GM12865 (cell line): ENCODE measurements around the gene HIGD1C.
"Not testable (repeated sequence)": the region's sequence is repeated elsewhere in the genome, so short reads cannot be mapped to it uniquely, and the experiment has no call there.

Experiments
- DNase-seq: peaks from one replicate; pipeline ENCODE4 v3.0.0; 2010; ENCODE audit warnings: low read depth
- H3K4me3 ChIP-seq: 2 replicates; pipeline ENCODE4 v1.5.1; 2011; ENCODE audit warnings: mild to moderate bottlenecking, low read depth, low read length, control low read depth
- CTCF ChIP-seq: IDR thresholded peaks from 2 replicates; pipeline ENCODE4 v1.5.1; 2011; ENCODE audit warnings: low read length, control low read depth, low read depth, inconsistent platforms; ENCODE audit not compliant: insufficient read depth; ENCODE audit errors: missing control alignments

HIGD1C gene

GRCh38 chr12:50927356-50927755, 25.0 kb upstream of the HIGD1C start:
- no peak for DNase-seq
- peak overlapping the region; percentile 22 for H3K4me3 ChIP-seq
- TF ChIP-seq CTCF, result no peak

GRCh38 chr12:50927766-50928224, 24.5 kb upstream of the HIGD1C start:
- no peak for TF ChIP-seq CTCF
- peak; percentile 25 for DNase-seq
- peak overlapping the region; percentile 22; the same call in 1 of the 2 replicates for H3K4me3 ChIP-seq

- H3K4me3 ChIP-seq, result peak overlapping the region; percentile 10; the same call in 1 of the 2 replicates
- DNase-seq, result no peak
- TF ChIP-seq CTCF, result no peak
Measured at GRCh38 chr12:50928392-50928791, 24.0 kb upstream of the HIGD1C start.

- TF ChIP-seq CTCF, result no peak
- DNase-seq, result no peak
- no peak overlapping the region for H3K4me3 ChIP-seq
Measured at GRCh38 chr12:50929831-50930230, 22.5 kb upstream of the HIGD1C start.

GRCh38 chr12:50930477-50930876, 21.9 kb upstream of the HIGD1C start:
- H3K4me3 ChIP-seq, DNase-seq: not testable (repeated sequence)

- TF ChIP-seq CTCF, result no peak
- no peak for DNase-seq
- no peak overlapping the region for H3K4me3 ChIP-seq
Measured at GRCh38 chr12:50932787-50933280, 19.5 kb upstream of the HIGD1C start.

- no peak overlapping the region for H3K4me3 ChIP-seq
- no peak for DNase-seq
- TF ChIP-seq CTCF, result no peak
Measured at GRCh38 chr12:50933459-50934124, 18.8 kb upstream of the HIGD1C start.
